Measurements from ENCODE around the gene INPP1.

The INPP1 gene

DNA sequence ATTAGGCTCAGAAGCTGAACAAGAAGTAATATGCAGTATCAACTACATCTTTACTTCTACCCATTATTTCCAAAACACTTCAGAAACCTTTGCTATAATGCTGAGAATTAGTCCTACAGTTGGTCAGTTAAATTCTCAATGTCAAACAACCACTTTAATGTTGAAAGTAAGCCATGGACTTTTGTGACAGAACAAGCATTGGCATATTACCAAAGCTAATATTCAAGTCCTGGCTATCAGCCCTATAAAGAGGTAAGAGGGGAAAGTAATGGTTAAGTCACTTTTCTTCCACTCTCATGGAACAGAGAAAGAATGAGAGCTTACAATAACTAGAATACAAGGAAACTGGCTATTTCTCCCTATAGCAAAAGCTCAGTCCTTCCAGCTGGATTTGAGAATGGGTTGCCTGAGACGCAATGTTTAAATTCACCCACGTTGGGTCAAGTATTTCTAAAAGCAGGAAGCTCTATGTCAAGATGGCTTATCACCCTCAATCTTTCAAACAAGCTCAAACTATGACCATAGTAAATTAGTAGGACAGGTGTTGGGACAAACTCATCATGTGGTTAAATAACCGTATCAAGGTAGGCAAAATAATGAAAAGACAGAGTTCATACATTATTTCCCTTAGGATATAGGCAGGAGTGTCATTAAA is 33.3 kb downstream of the INPP1 start:
- TF ChIP-seq, protein P1, sequence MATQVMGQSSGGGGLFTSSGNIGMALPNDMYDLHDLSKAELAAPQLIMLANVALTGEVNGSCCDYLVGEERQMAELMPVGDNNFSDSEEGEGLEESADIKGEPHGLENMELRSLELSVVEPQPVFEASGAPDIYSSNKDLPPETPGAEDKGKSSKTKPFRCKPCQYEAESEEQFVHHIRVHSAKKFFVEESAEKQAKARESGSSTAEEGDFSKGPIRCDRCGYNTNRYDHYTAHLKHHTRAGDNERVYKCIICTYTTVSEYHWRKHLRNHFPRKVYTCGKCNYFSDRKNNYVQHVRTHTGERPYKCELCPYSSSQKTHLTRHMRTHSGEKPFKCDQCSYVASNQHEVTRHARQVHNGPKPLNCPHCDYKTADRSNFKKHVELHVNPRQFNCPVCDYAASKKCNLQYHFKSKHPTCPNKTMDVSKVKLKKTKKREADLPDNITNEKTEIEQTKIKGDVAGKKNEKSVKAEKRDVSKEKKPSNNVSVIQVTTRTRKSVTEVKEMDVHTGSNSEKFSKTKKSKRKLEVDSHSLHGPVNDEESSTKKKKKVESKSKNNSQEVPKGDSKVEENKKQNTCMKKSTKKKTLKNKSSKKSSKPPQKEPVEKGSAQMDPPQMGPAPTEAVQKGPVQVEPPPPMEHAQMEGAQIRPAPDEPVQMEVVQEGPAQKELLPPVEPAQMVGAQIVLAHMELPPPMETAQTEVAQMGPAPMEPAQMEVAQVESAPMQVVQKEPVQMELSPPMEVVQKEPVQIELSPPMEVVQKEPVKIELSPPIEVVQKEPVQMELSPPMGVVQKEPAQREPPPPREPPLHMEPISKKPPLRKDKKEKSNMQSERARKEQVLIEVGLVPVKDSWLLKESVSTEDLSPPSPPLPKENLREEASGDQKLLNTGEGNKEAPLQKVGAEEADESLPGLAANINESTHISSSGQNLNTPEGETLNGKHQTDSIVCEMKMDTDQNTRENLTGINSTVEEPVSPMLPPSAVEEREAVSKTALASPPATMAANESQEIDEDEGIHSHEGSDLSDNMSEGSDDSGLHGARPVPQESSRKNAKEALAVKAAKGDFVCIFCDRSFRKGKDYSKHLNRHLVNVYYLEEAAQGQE (IDR thresholded peaks at IDR 0.05; ENCODE audit: insufficient read depth in 1 of 2, low read depth in 2 of 2, low read length in 2 of 2): no peak

GRCh38 chr2:190378880-190379237 is 35.5 kb downstream of the INPP1 start:
- TF ChIP-seq POLR2AphosphoS5 (IDR thresholded peaks at IDR 0.05; ENCODE audit: low read depth, low read length): no peak
- no peak for TF ChIP-seq FOXP2 (optimal IDR thresholded peaks at IDR 0.05; ENCODE audit: borderline replicate concordance, extremely low read depth, extremely low read length, insufficient read depth)
- no peak for TF ChIP-seq SIN3A (IDR thresholded peaks at IDR 0.05; ENCODE audit: borderline replicate concordance, insufficient read depth, low read length)
- TF ChIP-seq, protein P1 (IDR thresholded peaks at IDR 0.05; ENCODE audit: insufficient read depth in 1 of 2, low read depth in 2 of 2, low read length in 2 of 2): no peak
- TF ChIP-seq TAF1 (IDR thresholded peaks at IDR 0.05; ENCODE audit: borderline replicate concordance, insufficient read depth, low read length): no peak

DNA sequence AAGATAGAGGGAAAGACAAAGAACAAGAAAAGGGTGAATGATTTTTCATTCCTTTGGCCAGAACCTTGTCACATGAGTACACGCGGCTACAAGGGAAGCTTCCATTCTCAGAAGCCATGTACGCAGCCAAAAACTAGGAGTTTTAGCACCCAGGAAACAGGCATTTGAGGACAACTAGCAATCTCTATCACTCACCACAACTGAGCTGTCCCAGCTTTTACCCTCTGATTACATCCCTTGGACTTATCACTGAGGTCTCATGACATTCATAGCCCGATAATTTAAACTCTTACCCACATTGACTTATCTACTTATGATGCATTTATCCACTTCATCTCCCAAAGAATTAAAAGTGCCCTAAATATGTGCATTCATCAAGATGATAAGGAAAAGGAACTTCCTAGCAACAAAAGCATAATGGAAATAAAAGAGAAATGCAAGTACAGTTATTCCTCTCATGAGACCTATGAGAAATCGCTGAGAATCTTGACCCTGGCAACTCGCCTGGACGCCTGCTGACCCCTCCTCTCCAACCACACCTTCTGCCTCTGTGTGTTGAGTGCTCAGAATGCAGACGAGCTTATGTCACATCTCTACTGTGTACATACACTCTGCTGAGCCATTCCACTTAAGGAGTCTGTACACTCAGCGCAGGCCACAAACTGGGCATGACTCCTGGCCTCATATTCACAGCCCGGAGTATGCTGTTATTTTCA is 36.0 kb downstream of the INPP1 start:
- TF ChIP-seq SIN3A (IDR thresholded peaks at IDR 0.05; ENCODE audit: borderline replicate concordance, insufficient read depth, low read length) (no peak), FOXP2 (optimal IDR thresholded peaks at IDR 0.05; ENCODE audit: borderline replicate concordance, extremely low read depth, extremely low read length, insufficient read depth) (no peak), POLR2AphosphoS5 (IDR thresholded peaks at IDR 0.05; ENCODE audit: low read depth, low read length) (no peak), TAF1 (IDR thresholded peaks at IDR 0.05; ENCODE audit: borderline replicate concordance, insufficient read depth, low read length) (no peak)
- TF ChIP-seq, protein P1 (IDR thresholded peaks at IDR 0.05; ENCODE audit: insufficient read depth in 1 of 2, low read depth in 2 of 2, low read length in 2 of 2): no peak

GRCh38 chr2:190380962-190381412 is 37.6 kb downstream of the INPP1 start:
- TF ChIP-seq POLR2AphosphoS5 (IDR thresholded peaks at IDR 0.05; ENCODE audit: low read depth, low read length): no peak
- TF ChIP-seq FOXP2 (optimal IDR thresholded peaks at IDR 0.05; ENCODE audit: borderline replicate concordance, extremely low read depth, extremely low read length, insufficient read depth): no peak
- TF ChIP-seq, protein P1 (IDR thresholded peaks at IDR 0.05; ENCODE audit: insufficient read depth in 1 of 2, low read depth in 2 of 2, low read length in 2 of 2): no peak
- TF ChIP-seq SIN3A (IDR thresholded peaks at IDR 0.05; ENCODE audit: borderline replicate concordance, insufficient read depth, low read length): no peak
- no peak for TF ChIP-seq TAF1 (IDR thresholded peaks at IDR 0.05; ENCODE audit: borderline replicate concordance, insufficient read depth, low read length)
